Mesothelial cell of epicardium (in vitro differentiated cells): ENCODE results near the gene AGAP2. TPM values are rescaled to one million over a fixed set of nuclear protein-coding genes. Genes with fewer than 3 reads are reported as not detected.

Experiments used
- DNase-seq, 2 experiments: peaks; one replicate each; pipeline ENCODE4 v3.0.0; 2021; ENCODE audit warnings: low spot score in 2 of 2; ENCODE audit not compliant: unreplicated experiment in 2 of 2
- H3K27ac Mint-ChIP-seq: 2 replicates; pipeline ENCODE4 v1.8.0; 2021; ENCODE audit warnings: mixed read lengths
- H3K27me3 Mint-ChIP-seq: 2 replicates; pipeline ENCODE4 v1.8.0; 2021; ENCODE audit warnings: low read depth, mixed read lengths
- H3K36me3 Mint-ChIP-seq: 2 replicates; pipeline ENCODE4 v1.8.0; 2021; ENCODE audit warnings: mixed read lengths
- H3K4me1 Mint-ChIP-seq: 2 replicates; pipeline ENCODE4 v1.8.0; 2021; ENCODE audit warnings: mixed read lengths
- H3K4me3 Mint-ChIP-seq: 2 replicates; pipeline ENCODE4 v1.8.0; 2021; ENCODE audit warnings: mild to moderate bottlenecking, moderate library complexity, mixed read lengths
- H3K9me3 Mint-ChIP-seq: 2 replicates; pipeline ENCODE4 v1.8.0; 2021; ENCODE audit warnings: mixed read lengths
- total RNA-seq: library from RNA; stranded (reverse); gene quantifications from 3 replicates; pipeline ENCODE4 v1.2.1, GENCODE V29; 2021
- TF ChIP-seq, protein P1 (sequence below): fragments of 200-600 bp; sonication (generic); IDR thresholded peaks from one replicate; pipeline ENCODE4 v1.5.0; 2021; ENCODE audit warnings: antibody characterized with exemption; ENCODE audit not compliant: unreplicated experiment

AGAP2 gene
- 2.0 to 2.8 TPM (median 2.2 TPM) in 3 replicates for total RNA-seq

DNA sequence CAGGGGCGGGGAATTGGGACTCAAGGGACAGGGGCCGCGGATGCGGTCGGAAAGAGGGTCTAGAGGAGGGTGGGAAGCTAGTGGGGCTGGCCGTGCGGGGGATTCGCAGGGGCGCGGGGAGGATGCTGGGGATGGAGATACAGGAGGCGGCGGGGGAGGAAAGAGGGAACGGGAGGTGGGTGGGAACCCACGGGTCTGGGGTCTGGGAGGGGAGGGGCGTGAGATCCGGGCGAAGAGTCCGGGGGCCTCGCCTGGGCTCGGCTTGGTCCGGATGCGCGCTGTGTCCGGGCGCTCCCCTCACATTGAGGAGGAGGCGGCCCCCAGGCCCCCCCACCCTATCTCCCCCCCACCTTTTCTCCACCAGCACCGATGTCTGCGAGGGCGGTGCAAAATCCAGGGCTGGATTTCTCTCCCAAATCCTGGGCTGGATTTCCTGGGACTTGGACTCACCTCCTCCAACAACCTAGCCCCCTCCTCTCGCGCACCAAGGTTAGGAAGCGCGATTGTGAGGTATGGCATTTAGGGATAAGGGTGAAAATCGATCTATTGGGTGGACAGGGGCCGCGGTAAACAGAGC lies at the start of gene AGAP2:
TSS of gene AGAP2 (minus strand) at position 82 of the 577 bp plus-strand sequence. CDS start 496 bp downstream, outside the sequence.
- H3K4me1 Mint-ChIP-seq, result peaks cover 15% of the 10 kb centered on the region
- H3K27ac Mint-ChIP-seq, result no peak within 1 kb of the TSS
- TF ChIP-seq, protein P1, sequence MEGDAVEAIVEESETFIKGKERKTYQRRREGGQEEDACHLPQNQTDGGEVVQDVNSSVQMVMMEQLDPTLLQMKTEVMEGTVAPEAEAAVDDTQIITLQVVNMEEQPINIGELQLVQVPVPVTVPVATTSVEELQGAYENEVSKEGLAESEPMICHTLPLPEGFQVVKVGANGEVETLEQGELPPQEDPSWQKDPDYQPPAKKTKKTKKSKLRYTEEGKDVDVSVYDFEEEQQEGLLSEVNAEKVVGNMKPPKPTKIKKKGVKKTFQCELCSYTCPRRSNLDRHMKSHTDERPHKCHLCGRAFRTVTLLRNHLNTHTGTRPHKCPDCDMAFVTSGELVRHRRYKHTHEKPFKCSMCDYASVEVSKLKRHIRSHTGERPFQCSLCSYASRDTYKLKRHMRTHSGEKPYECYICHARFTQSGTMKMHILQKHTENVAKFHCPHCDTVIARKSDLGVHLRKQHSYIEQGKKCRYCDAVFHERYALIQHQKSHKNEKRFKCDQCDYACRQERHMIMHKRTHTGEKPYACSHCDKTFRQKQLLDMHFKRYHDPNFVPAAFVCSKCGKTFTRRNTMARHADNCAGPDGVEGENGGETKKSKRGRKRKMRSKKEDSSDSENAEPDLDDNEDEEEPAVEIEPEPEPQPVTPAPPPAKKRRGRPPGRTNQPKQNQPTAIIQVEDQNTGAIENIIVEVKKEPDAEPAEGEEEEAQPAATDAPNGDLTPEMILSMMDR, result no peak
- no peak for DNase-seq
- no peaks in the 10 kb centered on the region for H3K36me3 Mint-ChIP-seq
- no peaks in the 10 kb centered on the region for H3K9me3 Mint-ChIP-seq
- H3K4me3 Mint-ChIP-seq, result peak within 1 kb of the TSS; percentile 64
- peaks cover 83% of the 10 kb centered on the region for H3K27me3 Mint-ChIP-seq

- Mint-ChIP-seq H3K27ac (no peak overlapping the region), H3K27me3 (no peaks in the 10 kb centered on the region), H3K4me3 (peak overlapping the region; percentile 65), H3K4me1 (peaks cover 11% of the 10 kb centered on the region), H3K9me3 (no peaks in the 10 kb centered on the region), H3K36me3 (peaks cover 18% of the 10 kb centered on the region)
- no peak for DNase-seq
- TF ChIP-seq, protein P1, result no peak
Measured at GRCh38 chr12:57783861-57784260, 45.3 kb upstream of the AGAP2 start.

GRCh38 chr12:57783466-57783801 lies 44.9 kb upstream of the AGAP2 start:
- H3K27ac Mint-ChIP-seq, result no peak overlapping the region

DNA sequence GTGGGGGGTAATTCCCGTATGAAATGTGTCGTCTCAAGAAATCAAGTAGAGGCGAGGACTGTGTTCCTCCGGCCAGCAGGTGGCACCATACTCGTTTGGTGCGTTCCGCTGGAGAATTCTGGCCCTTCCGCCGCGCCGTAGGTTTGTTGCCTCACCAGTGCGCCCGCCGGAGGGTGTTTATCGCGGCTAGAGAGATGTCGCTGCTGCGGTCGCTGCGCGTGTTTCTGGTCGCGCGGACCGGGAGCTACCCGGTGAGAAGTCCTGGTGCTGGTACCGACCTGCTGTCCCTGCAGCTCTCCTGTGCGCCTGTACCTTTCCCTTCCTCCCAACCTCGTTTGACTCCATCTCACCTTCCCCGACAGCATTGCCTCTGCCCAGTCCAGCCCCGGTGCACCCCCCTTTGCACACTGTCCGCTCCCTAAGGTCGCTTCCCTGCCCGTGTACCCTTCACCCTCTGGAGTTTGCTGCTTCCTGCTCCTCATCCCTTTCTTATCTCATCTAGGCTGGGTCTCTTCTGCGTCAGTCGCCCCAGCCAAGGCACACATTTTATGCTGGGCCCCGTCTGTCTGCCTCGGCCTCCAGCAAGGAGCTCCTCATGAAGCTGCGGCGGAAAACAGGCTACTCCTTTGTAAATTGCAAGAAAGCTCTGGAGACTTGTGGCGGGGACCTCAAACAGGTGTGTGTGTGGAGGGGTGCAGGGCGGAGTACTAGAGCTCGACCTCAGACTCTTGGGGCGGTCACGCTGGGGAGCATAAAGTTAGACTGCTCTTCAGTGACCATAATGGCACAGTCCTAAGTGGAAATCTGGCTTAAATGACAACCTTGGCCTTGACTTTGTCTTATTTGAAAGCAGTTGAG lies 44.3 kb upstream of the AGAP2 start, which contains the start of gene TSFM:
TSS of gene TSFM (plus strand) at position 180 of the 858 bp plus-strand sequence. CDS start at position 195, 15 bp downstream.
- peak within 1 kb of the TSS; percentile 95 for H3K4me3 Mint-ChIP-seq
- TF ChIP-seq, protein P1, result peak; percentile 82
- DNase-seq, result peak; percentile 93 to 96
- H3K4me1 Mint-ChIP-seq, result peaks cover 11% of the 10 kb centered on the region
- no peaks in the 10 kb centered on the region for H3K9me3 Mint-ChIP-seq
- no peaks in the 10 kb centered on the region for H3K27me3 Mint-ChIP-seq
- peak within 1 kb of the TSS; percentile 93 for H3K27ac Mint-ChIP-seq
- peaks cover 16% of the 10 kb centered on the region for H3K36me3 Mint-ChIP-seq

More at GRCh38 chr12:57783466-57783801, 44.9 kb upstream of the AGAP2 start:
- Mint-ChIP-seq H3K27me3 (no peaks in the 10 kb centered on the region), H3K9me3 (no peaks in the 10 kb centered on the region), H3K4me3 (peak overlapping the region; percentile 95), H3K4me1 (peaks cover 11% of the 10 kb centered on the region), H3K36me3 (peaks cover 15% of the 10 kb centered on the region)
- TF ChIP-seq, protein P1, result no peak
- no peak for DNase-seq

DNA sequence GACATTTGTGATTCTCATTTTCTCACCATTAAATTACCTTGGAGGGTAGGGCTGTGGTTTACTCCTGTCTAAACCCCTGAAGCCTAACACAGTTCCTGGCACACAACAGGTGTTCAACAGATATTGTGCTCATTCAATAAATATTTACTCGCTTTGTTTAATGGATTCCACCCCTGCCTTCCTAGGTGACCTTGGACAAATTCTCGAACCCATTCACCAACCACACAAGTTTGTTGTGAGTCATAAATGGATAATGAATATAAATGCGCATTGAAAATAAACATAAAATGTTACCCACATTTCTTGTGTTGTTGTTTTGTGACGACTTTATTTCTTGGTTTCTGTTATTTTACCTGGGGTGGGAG lies 43.7 kb upstream of the AGAP2 start:
- Mint-ChIP-seq H3K27ac (peak overlapping the region; percentile 93), H3K4me3 (peak overlapping the region; percentile 95)

More for the DNA sequence above, 43.7 kb upstream of the AGAP2 start:
- peaks cover 13% of the 10 kb centered on the region for H3K36me3 Mint-ChIP-seq
- H3K4me1 Mint-ChIP-seq, result peaks cover 11% of the 10 kb centered on the region
- H3K27me3 Mint-ChIP-seq, result no peaks in the 10 kb centered on the region
- H3K9me3 Mint-ChIP-seq, result no peaks in the 10 kb centered on the region
- no peak for DNase-seq
- TF ChIP-seq, protein P1, result no peak
